ENCODE data around the gene SLC25A33.
"Not testable (repeated sequence)": the region's sequence is repeated elsewhere in the genome, so short reads cannot be mapped to it uniquely, and the experiment has no call there.

SLC25A33 gene

DNA sequence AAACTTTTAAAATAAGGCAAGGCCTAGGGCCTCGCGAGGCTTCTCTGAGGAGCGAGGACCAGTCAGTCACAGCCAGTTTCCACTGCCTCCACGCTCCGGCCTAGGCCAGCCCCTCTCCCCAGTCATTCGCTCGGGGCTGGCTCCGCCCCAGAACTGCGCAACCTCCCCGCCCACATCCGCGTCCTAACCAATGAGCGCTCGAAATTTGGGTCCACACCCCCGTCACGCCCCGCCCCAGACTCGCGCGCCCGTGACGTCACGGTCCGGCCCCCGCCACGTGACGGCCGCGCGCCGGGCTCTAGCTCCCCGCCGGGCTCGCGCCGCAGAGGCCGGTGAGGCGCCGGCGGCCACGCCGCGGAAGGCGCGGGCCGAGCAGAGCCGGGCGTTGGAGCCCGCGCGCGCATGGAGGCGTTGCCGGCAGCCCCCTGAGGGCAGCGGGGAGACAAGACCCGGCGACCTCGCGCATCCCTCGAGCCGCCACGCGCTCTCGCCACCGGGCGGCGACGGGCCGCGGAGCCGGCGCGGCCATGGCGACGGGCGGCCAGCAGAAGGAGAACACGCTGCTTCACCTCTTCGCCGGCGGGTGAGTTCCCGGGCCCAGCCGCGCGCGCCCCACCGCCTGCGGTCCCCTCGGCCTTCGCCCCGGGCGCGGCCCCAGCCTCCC is at the start of gene SLC25A33:
Gene SLC25A33 (plus strand): TSS at position 301 of the 664 bp plus-strand sequence. CDS start 227 bp downstream, at position 528.
- DNase-seq (ENCODE audit: low read depth) = peak; percentile 97

- DNase-seq (ENCODE audit: low read depth) = peak; percentile 71
Observed at GRCh38 chr1:9490605-9491339, 48.5 kb upstream of the SLC25A33 start.

DNA sequence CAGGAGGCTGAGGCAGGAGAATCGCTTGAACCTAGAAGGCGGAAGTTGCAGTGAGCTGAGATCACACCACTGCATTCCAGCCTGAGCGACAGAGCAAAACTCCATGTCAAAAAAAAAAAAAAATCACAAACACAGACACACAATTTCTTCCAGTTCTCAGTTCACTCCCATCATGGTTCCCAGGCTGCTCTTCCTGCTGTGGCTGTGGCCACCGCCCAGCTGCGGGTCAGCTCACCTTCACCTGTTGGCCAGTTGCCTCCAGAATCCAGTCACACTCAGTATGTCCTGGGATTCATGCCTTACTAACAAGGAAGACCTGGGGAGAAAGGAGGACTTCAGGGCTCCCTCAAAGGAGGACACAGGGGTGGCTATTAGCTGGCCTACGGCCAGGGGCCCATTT is 45.9 kb upstream of the SLC25A33 start:
- DNase-seq (ENCODE audit: low read depth) = no peak

- DNase-seq (ENCODE audit: low read depth) = peak; percentile 27
Observed at GRCh38 chr1:9494936-9495758, 44.1 kb upstream of the SLC25A33 start.

- DNase-seq (ENCODE audit: low read depth) = no peak
Observed at GRCh38 chr1:9495854-9496374, 43.4 kb upstream of the SLC25A33 start.

DNA sequence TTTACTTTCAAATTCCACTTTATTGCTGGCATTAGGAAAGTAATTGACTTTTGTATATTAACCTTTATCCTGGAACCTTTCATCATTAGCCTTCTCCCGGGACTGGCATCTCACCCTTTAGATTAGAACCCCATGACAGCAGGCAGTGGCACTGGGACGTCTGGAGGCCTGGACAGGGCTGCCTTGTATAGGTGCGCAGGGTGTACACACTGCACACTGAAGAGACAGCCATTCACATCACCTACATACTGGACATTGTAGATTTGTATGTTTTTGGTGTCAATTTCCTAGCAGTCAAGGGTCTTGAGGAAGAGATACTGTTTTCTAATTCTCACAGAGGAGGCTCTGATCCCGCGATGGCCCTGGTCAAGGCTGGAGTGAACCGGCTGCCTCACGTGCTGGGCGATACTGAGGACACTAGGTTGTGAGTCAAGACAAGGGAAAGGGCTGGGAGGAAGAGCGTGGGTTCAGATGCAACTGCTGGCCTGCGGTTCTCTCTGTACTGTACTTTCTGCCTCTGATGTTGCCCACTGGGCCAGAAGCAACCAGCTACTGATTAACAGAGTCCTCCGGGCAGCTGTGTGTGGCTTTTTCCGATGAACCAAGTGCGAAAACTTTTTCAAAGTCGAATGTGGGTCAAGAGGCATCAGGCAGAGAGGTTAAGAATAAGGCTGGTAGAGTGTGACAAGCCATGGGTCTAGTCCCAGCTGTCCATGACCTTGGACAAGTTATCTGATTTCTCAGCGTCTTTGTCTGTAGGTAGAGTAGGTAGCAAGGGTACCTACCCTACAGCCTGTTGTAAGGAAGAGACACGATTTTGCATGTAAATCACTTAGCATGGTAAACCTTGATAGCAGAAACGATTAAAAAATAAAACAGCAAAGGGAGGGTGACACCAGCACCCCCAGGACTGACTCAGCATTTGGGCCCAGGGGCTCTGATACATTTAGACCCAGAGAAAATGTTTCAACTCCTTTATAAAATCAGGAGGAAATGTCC is 38.2 kb upstream of the SLC25A33 start:
- DNase-seq (ENCODE audit: low read depth) = no peak

DNA sequence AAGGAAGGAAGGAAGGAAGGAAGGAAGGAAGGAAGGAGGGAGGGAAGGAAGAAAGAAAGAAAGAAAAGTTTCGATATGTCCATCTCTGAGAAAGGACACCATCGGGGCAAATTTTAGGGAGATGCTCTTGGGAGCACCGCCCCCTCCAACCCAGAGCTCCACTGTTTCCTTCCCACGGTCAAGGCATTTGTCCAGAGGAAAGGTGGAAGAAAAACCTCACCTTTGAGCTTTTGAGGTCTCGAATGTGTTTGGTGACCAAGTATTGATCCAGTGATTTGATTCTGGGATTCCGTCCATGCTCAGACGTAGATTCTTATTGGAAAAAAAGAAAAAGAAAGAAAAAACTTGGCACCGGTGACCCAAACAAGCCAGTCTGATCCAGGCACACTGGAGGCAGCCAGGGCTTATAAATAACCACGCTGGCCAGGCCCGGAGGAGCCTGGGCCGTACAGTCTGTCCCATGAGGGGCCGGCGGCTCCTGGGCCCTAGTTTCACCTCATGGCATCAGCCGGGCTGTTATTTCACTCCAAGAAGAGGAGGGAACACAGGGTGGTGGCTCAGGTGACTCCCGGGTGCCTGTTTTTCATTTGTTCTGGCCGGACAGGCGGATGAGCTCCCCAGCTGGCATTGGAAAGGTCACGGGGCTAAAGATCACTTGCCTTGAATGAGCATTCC is 36.1 kb upstream of the SLC25A33 start:
- DNase-seq (ENCODE audit: low read depth) = no peak

GRCh38 chr1:9505143-9505542 is 34.1 kb upstream of the SLC25A33 start:
- no peak for DNase-seq (ENCODE audit: low read depth)

GRCh38 chr1:9506901-9507300 is 32.4 kb upstream of the SLC25A33 start:
- no peak for DNase-seq (ENCODE audit: low read depth)

GRCh38 chr1:9510130-9510529 is 29.1 kb upstream of the SLC25A33 start:
- no peak for DNase-seq (ENCODE audit: low read depth)

DNA sequence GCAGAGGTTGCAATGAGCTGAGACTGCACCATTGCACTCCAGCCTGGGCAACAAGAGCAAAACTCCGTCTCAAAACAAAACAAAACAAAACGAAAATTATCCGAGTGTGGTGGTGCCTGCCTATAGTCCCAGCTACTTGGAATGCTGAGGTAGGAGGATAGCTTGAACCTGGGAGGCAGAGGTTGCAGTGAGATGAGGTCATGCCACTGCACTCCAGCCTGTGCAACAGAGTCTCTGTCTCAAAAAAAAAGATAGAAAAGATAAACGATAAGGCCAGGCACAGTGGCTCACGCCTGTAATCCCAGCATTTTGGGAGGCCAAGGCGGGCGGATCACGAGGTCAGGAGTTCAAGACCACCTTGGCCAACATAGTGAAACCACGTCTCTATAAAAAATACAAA is 23.7 kb upstream of the SLC25A33 start:
- DNase-seq (ENCODE audit: low read depth) = not testable (repeated sequence)

DNA sequence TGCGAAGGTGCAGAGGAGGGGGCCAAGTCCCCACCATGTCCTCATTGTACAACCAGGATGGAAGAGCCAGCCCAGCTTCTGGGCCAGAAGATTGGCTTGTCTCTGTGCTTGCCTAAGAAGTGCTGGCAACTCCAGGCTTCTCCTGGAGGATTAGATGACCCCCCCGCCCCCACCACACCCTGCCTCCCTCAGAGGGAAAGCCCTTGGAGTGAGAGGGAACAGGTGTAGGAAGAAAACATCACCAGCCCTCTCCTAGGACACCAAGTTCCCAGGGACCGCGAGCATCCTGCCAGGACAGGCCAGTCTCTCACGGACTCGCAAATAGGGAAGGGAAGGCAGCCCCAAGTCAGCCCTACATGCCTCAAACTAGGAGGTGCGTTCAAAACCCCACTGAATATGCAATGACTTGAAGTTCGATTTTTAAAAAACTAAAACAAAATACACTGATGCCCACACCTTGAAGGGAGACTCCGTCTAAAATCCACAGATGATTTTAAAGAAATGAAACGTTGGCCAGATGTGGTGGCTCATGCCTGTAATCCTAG is 20.7 kb upstream of the SLC25A33 start:
- DNase-seq (ENCODE audit: low read depth) = no peak

DNA sequence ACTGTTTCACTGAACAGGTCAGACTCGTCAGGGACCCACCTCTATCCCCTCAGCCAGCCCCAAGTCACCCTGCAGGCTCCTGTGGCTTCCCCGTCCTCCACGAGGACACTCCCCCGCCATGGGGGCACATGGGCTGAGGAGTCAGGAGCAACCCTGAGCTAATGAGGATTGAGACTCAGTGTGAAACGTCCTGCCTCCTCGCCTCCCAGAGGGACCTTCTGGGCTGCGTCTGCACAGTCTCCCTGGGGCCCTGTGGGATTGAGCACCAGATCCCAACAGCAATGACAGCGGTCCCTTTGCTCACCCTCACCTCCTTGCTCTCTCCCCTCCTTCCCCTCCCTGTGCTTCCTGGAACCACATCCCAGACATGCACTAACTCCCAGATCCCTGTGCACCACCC is 18.9 kb upstream of the SLC25A33 start:
- DNase-seq (ENCODE audit: low read depth) = no peak

- DNase-seq (ENCODE audit: low read depth) = no peak
Observed at GRCh38 chr1:9529190-9529589, 10.1 kb upstream of the SLC25A33 start.

DNA sequence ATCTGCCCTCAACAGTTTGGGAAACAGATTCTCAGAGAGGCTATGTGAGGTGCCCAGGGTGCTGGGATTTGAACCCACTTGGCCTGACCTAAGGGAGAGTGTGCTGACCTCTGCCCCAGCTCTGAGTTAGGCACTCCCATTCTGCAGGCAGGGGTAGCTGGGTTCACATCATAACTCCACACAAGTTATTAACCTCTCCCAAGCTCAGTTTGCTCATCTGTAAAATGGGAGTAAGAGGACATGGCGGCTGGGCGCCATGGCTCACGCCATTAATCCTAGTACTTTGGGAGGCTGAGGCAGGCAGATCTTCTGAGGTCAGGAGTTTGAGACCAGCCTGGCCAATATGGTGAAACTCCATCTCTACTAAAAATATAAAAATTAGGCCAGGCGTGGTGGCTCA is 8.9 kb upstream of the SLC25A33 start:
- no peak for DNase-seq (ENCODE audit: low read depth)

DNA sequence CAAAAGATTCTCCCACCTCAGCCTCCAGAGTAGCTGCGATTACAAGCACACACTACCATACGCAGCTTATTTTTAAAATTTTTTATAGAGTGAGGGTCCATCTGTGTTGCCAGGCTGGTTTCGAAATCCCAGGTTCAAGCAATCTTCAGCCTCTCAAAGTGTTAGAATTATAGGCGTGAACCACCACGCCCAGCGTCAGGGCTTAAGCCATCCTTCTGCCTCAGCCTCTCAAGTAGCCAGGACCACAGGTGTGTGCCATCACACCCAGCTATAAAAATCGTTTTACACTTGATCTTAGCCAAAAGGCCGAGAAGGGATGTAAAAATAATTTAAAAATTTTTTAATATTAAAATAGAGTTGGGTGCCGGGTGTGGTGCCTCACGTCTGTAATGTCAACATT is 4.3 kb upstream of the SLC25A33 start:
- no peak for DNase-seq (ENCODE audit: low read depth)

- DNase-seq (ENCODE audit: low read depth) = no peak
Observed at GRCh38 chr1:9536301-9536700, 3.0 kb upstream of the SLC25A33 start.

GRCh38 chr1:9537863-9538668 is 1.2 kb upstream of the SLC25A33 start:
- no peak for DNase-seq (ENCODE audit: low read depth)

GRCh38 chr1:9538669-9539164 is 548 bp upstream of the SLC25A33 start:
- no peak for DNase-seq (ENCODE audit: low read depth)

All from iris pigment epithelial cell (primary cell).